ENCODE results near the gene MORC4.
"Not testable (repeated sequence)": the region's sequence is repeated elsewhere in the genome, so short reads cannot be mapped to it uniquely, and the experiment has no call there.

The MORC4 gene

DNA sequence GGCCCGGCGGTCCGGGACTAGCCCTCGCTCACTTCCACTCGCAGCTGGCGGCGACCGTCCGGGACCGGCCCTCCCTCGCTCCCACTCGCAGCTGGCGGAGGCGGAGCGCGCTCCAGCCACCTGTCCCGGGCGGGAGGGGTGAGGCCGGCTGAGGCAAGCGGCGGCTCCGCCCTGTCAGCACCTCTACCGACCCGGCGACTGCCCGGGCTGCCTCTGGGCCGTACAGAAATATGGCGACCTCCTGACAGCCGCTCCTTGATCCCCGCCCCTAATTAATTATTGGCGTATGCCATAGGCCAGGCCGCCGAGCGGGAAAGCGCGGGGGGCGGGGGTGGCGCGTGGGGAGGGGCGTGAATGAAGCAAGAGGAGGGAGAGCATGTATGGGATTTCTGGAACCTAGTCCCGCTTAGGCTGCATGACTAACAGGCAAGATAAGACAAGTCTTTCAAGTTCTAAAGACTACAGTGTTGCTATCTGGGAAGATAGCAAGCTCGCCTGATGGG lies at the start of gene MORC4:
Gene MORC4, minus strand, starts transcription at position 200 of the 503 bp plus-strand sequence. CDS start 243 bp downstream, outside the sequence.
- DNase-seq (ENCODE audit: low read depth): peak; percentile 31

- DNase-seq (ENCODE audit: low read depth): no peak
These were observed 47.6 kb upstream of the MORC4 start for GRCh38 chrX:107047622-107048021.

DNA sequence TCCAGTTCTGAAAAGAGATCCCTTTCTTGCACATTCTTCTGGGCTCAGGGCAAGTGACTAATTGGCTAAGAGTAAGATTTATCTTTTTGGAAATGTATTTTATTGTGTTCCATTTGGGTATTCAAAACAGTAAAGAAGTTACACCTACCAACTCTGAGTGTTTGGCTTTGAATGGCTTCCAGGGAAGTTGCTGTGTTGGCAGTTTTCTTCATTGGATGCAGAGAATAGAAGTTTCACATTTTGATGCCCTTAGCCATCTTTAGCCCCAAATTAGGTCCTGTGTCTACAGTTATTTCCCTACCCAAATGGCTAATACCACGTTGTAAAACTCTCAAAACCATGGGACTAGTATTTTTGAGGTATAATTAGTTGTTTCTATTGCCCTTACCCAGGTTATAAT lies 29.7 kb upstream of the MORC4 start:
- no peak for DNase-seq (ENCODE audit: low read depth)

DNA sequence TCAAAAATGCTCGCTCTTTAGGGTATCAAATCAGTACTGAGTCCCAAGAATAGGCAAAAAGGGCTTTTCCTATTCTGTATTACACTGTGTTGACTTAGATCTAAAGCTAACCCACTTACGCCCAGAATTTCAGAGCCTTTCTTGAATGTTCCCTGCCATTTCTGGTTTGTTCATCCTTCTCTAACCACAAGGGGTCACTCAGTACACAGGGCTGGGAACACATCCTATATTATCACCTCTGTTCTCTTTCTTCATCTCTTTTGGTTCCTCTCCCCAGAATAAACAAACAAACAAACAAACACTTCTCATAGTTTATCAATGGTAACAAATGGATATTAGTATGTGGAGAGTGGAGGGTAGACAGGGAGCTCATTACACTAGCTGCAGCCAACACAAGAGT lies 25.5 kb upstream of the MORC4 start:
- no peak for DNase-seq (ENCODE audit: low read depth)

DNA sequence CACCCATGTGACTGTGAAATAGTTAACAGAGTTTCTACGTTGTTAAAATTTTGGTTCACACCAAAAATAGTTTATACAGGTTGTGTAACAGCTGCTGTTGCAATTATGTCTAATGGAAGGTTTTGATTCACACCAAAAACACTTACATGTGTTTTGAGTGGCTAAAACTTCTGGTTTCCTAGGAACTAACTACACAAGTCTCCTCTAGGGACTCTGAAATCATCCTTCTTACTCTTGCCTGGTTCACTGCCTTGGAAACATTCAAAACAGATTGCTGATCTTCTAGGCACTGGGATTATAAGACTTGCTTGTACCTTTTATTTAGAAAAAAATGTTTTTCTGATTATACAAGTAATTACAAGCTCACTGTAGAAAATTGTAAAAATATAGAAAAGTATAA lies 14.9 kb upstream of the MORC4 start:
- DNase-seq (ENCODE audit: low read depth): no peak

- no peak for DNase-seq (ENCODE audit: low read depth)
These were observed 8.0 kb upstream of the MORC4 start for GRCh38 chrX:107008034-107008433.

GRCh38 chrX:106999002-106999975 lies 723 bp downstream of the MORC4 start:
- DNase-seq (ENCODE audit: low read depth): peak; percentile 4

GRCh38 chrX:106997611-106998010 lies 2.4 kb downstream of the MORC4 start:
- DNase-seq (ENCODE audit: low read depth): no peak

DNA sequence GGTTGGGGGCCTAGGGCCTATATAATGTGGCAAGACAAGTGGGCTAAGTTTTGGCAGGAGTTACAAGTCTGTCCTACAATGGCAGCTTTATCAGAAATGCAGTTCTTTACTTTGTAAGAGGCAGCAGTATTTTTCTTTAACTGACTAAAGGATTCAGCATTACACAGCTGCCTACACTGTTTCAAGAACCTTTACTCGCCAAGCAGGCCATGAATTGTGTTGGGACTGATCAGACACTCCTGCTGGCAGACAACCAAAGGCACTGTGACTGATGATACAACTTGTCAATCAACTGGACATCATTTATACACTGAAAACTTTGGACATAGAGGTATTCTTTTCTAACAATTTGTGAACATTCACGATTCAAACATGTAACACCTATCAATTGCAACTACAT lies 4.3 kb downstream of the MORC4 start:
- DNase-seq (ENCODE audit: low read depth): no peak

- DNase-seq (ENCODE audit: low read depth): no peak
These were observed 12.5 kb downstream of the MORC4 start for GRCh38 chrX:106987488-106987887.

- DNase-seq (ENCODE audit: low read depth): no peak
These were observed 18.9 kb downstream of the MORC4 start for GRCh38 chrX:106980952-106981626.

DNA sequence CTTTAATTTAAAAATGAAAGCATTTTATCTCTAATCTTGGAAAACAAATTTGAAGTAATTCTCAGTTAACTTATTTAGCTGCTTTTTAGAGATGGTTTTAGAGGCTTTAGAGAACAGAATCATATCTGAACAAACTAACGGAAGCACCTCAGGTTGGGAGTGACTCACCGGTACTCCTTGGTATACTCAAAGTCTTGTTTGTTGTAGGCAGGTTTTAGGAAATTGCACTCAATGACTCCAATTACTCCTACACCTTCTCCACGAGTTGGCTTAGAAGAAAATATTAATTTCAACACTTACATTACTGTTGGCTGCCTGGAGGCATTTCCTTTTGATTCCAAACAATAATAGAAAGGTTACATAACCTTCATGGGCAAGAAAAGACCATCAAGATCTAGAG lies 23.6 kb downstream of the MORC4 start:
- DNase-seq (ENCODE audit: low read depth): no peak

- DNase-seq (ENCODE audit: low read depth): no peak
These were observed 26.4 kb downstream of the MORC4 start for GRCh38 chrX:106973433-106974149.

- DNase-seq (ENCODE audit: low read depth): no peak
These were observed 27.1 kb downstream of the MORC4 start for GRCh38 chrX:106972896-106973295.

DNA sequence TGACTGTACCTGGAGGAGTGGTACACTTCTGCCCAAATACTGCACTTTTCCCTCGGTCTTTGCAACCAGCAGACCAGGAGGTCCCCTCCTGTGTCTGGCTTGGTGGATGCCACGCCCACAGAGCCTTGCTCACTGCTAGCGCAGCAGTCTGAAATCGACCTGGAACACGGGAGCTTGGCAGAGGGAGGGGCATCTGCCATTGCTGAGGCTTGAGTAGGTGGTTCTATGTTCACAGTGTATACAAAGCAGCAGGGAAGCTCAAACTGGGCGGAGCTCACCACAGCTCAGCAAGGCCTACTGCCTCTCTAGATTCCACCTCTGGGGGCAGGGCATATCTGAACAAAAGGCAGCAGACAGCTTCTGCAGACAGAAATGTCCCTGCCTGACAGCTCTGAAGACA lies 33.5 kb downstream of the MORC4 start:
- not testable (repeated sequence) for DNase-seq (ENCODE audit: low read depth)

DNA sequence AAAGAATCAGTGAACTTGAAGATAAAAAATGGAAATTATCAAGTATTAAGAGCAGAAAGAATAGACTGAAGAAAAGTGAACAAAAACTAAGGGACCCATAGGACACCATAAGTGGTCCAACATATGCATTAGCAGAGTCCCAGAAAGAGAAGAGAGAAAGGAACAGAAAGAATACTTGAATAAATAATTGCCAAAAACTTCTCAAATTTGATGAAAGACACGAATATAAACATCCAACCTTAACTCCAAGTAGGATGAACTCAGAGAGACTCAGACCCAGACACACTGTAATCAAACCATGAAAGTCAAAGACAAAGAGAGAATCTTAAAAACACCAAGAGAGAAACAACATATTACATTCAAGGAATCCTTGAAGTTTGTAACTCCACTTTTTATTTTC lies 35.7 kb downstream of the MORC4 start:
- no peak for DNase-seq (ENCODE audit: low read depth)

DNA sequence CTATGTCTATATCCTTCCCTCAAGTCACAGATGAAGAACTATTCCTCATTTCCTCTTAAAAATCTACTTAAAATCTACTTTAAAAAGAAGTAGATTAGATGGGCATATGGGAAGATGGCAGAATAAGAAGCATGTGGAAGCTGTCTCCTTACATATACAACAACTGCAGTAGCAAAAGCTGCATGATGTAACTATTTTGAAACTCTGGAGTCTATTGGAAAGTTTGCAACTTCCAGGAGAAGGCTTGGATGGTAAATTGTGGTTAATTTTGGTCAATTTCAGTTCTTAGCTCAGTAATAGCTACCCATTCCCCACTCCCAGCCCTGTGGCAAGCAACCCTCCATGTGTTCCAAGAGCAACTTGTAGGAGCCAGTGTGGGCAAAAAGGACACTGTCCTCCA lies 36.9 kb downstream of the MORC4 start:
- no peak for DNase-seq (ENCODE audit: low read depth)

DNA sequence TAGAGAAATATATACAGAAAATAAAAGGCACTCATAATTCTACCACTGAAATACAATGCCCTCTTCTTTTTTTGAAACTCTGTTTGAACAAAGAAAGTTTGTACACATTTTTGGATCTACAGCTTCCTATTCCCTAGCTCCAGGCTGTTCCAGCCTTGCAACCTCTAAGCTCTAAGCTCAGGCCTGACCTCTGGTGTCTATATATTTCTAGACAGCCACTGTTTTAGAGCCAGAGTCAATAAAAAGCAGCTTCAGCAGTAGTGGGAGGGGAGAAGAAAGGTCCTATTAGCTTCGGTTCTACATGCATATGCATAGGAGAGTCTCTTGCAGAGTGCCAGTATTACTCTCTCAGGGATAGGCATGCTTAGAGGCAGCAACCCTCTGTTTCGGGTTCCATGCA lies 40.1 kb downstream of the MORC4 start:
- no peak for DNase-seq (ENCODE audit: low read depth)

- DNase-seq (ENCODE audit: low read depth): no peak
These were observed 42.2 kb downstream of the MORC4 start for GRCh38 chrX:106957856-106958255.

DNA sequence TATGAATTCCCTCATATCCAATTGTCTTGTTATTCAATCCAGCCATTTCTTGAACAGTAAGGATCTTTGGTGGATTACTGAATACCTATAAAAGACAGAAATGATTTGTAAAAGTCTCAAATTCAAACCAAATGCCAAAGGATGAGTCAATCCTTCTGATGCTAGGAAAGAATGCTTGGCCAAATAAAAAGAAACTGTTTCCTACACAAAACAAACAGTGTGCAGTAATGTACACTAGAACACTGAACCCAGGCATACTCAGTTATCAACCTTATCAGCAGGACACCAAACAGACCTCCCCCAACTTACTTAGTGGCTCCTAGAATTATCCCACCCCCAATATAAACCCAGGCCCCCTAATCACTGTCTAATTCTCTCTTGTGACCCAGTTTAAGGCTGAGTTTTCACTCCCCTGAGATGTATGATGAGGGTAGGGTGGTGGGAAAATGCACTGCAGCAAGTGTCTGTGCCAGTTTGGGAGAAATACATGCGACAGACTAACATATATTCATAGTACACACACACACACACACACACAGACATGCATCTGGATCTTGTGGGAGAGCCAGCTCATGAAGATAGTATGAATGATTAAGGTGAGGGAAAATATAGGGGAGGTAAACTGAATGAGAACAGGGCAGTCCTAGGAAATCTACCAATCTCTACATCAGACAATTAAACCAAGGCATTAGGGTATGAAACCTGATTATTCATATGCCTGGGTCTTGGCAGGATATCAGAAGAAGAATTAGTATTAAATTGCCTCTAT lies 44.8 kb downstream of the MORC4 start:
- no peak for DNase-seq (ENCODE audit: low read depth)

DNA sequence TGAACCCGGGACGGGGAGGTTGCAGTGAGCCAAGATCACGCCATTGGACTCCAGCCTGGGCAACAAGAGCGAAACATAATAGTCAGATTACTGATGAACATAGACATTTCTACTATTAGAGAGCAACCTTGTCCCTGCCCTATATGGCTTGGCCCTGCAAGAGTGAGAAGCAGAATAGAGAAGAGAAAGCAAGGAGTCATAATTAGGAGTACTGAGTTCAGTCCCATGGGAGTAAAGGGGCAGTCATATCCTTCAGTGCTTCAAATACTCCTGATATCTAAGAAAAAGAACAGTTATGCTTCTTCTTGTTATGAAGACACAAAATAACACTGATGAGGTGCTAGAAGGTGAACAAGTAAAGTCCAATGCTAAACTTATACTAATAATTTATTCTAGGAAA lies 46.0 kb downstream of the MORC4 start:
- no peak for DNase-seq (ENCODE audit: low read depth)

- no peak for DNase-seq (ENCODE audit: low read depth)
These were observed 47.0 kb downstream of the MORC4 start for GRCh38 chrX:106952988-106953387.
